SK-N-SH treated with all-trans-retinoic acid at 6 μM for 48 hours (cell line): ENCODE results near the gene EDEM3.

Experiments
- ATAC-seq: fragments of 200-7000 bp; cut with Tn5 transposase; 3 replicates; pipeline ENCODE4 v1.9.1; 2020; ENCODE audit warnings: mild to moderate bottlenecking, moderate library complexity
- ARNTL ChIP-seq: fragments of 450-650 bp; formaldehyde crosslinking; IDR thresholded peaks from 2 replicates; pipeline ENCODE4 v1.5.0; 2020; ENCODE audit warnings: low read depth, mild to moderate bottlenecking, moderate library complexity, borderline replicate concordance
- BACH2 ChIP-seq: fragments of 250-450 bp; sonication (Bioruptor Pico); IDR thresholded peaks from 2 replicates; pipeline ENCODE4 v1.9.0; 2021; ENCODE audit warnings: mild to moderate bottlenecking, borderline replicate concordance
- CSDC2 ChIP-seq: fragments of 250-450 bp; sonication (Bioruptor Pico); IDR thresholded peaks from 2 replicates; pipeline ENCODE4 v1.5.0; 2020; ENCODE audit warnings: mild to moderate bottlenecking, moderate library complexity
- ESRRG ChIP-seq: fragments of 250-450 bp; sonication (Bioruptor Pico); IDR thresholded peaks from 2 replicates; pipeline ENCODE4 v1.6.1; 2021; ENCODE audit warnings: mild to moderate bottlenecking
- GLIS3 ChIP-seq: fragments of 250-450 bp; sonication (Bioruptor Pico); IDR thresholded peaks from 2 replicates; pipeline ENCODE4 v1.5.0; 2020; ENCODE audit warnings: mild to moderate bottlenecking, moderate library complexity
- ISL1 ChIP-seq: fragments of 250-450 bp; sonication (Bioruptor Pico); IDR thresholded peaks from 2 replicates; pipeline ENCODE4 v2.1.2; 2022; ENCODE audit warnings: mild to moderate bottlenecking, moderate library complexity
- OSR1 ChIP-seq: fragments of 250-450 bp; sonication (Bioruptor Pico); IDR thresholded peaks from 2 replicates; pipeline ENCODE4 v1.8.0; 2022; ENCODE audit warnings: moderate library complexity, mild to moderate bottlenecking, inconsistent platforms
- PPARA ChIP-seq: fragments of 250-450 bp; sonication (Bioruptor Pico); IDR thresholded peaks from 2 replicates; pipeline ENCODE4 v1.5.0; 2020; ENCODE audit warnings: mild to moderate bottlenecking, borderline replicate concordance
- RARB ChIP-seq: fragments of 250-450 bp; sonication (Bioruptor Pico); IDR thresholded peaks from 2 replicates; pipeline ENCODE4 v1.8.0; 2021; ENCODE audit warnings: mild to moderate bottlenecking, moderate library complexity
- SNAI2 ChIP-seq: fragments of 250-450 bp; sonication (Bioruptor Pico); IDR thresholded peaks from 2 replicates; pipeline ENCODE4 v1.5.0; 2020; ENCODE audit warnings: mild to moderate bottlenecking, moderate library complexity
- TCF4 ChIP-seq: fragments of 250-450 bp; sonication (Bioruptor Pico); IDR thresholded peaks from 2 replicates; pipeline ENCODE4 v1.8.0; 2021; ENCODE audit warnings: mild to moderate bottlenecking, moderate library complexity, borderline replicate concordance
- TOX ChIP-seq: fragments of 250-450 bp; sonication (Bioruptor Pico); IDR thresholded peaks from 2 replicates; pipeline ENCODE4 v1.8.0; 2021; ENCODE audit warnings: mild to moderate bottlenecking, moderate library complexity, borderline replicate concordance
- ZFP30 ChIP-seq: fragments of 450-650 bp; formaldehyde crosslinking; IDR thresholded peaks from 2 replicates; pipeline ENCODE4 v1.5.0; 2022; ENCODE audit warnings: mild to moderate bottlenecking, moderate library complexity
- ZNF565 ChIP-seq: fragments of 450-650 bp; formaldehyde crosslinking; conservative IDR thresholded peaks from 2 replicates; pipeline ENCODE4 v1.5.0; 2020; ENCODE audit warnings: low read depth, mild to moderate bottlenecking, moderate library complexity
- ZNF70 ChIP-seq: fragments of 450-650 bp; formaldehyde crosslinking; IDR thresholded peaks from 2 replicates; pipeline ENCODE4 v1.5.0; 2020; ENCODE audit warnings: mild to moderate bottlenecking, moderate library complexity
- ZNF8 ChIP-seq: fragments of 450-650 bp; formaldehyde crosslinking; IDR thresholded peaks from 2 replicates; pipeline ENCODE4 v1.5.0; 2020; ENCODE audit warnings: mild to moderate bottlenecking, moderate library complexity
- TF ChIP-seq, protein P1 (sequence below): fragments of 250-450 bp; sonication (Bioruptor Pico); IDR thresholded peaks from 2 replicates; pipeline ENCODE4 v1.8.0; 2021; ENCODE audit warnings: low read depth, mild to moderate bottlenecking, moderate library complexity, borderline replicate concordance
- TF ChIP-seq, protein P2 (sequence below): fragments of 250-450 bp; sonication (Bioruptor Pico); IDR thresholded peaks from 2 replicates; pipeline ENCODE4 v1.5.1; 2020; ENCODE audit warnings: low read depth, mild to moderate bottlenecking, moderate library complexity
- TF ChIP-seq, protein P3 (sequence below): fragments of 250-450 bp; sonication (Bioruptor Pico); IDR thresholded peaks from 2 replicates; pipeline ENCODE4 v1.5.0; 2020; ENCODE audit warnings: mild to moderate bottlenecking, moderate library complexity
- TF ChIP-seq, protein P4 (sequence below): fragments of 250-450 bp; sonication (Bioruptor Pico); IDR thresholded peaks from 2 replicates; pipeline ENCODE4 v1.8.0; 2020; ENCODE audit warnings: mild to moderate bottlenecking, moderate library complexity, borderline replicate concordance
- TF ChIP-seq, protein P5 (sequence below): fragments of 250-450 bp; sonication (Bioruptor Pico); IDR thresholded peaks from 2 replicates; pipeline ENCODE4 v1.5.1; 2021; ENCODE audit warnings: mild to moderate bottlenecking, moderate library complexity

Gene EDEM3

DNA sequence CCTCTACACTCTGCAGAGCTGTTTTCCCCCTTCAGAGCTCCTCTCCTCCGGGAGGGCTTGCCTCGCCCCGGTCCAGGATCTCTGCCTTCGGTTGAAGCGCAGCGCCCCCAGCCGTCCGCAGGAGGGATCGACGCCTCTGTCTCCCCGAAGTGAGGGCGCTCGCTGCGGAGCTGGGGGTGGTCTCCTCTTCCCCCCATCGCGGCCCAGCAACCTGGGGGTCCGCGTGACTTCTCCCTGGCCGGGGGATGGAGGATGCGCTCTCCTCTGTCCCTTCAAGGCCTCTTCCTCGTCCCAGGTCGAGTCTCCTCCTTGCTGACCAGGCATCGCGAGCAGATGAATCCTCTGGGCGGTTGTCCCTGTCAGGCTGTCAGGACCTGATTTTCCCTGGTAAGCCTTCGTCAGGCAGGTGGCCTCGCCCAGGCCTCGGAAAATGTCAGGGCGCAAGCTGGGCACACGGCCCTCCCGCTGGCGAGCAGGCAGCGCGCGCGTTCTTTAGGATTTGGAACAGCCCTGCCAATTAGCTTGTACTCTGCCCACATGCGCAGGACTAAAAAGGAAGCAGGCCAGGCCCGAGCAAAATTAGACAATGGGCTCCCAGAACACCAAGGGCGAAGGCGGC lies 90.5 kb downstream of the EDEM3 start:
- TF ChIP-seq GLIS3 (CRISPR knock-in tag) (no peak), SNAI2 (CRISPR knock-in tag) (no peak), TCF4 (CRISPR knock-in tag) (no peak), CSDC2 (CRISPR knock-in tag) (no peak), ZNF70 (no peak), ZNF565 (no peak), ZNF8 (CRISPR knock-in tag) (no peak), ISL1 (CRISPR knock-in tag) (no peak), PPARA (CRISPR knock-in tag) (no peak)
- TF ChIP-seq, protein P1, sequence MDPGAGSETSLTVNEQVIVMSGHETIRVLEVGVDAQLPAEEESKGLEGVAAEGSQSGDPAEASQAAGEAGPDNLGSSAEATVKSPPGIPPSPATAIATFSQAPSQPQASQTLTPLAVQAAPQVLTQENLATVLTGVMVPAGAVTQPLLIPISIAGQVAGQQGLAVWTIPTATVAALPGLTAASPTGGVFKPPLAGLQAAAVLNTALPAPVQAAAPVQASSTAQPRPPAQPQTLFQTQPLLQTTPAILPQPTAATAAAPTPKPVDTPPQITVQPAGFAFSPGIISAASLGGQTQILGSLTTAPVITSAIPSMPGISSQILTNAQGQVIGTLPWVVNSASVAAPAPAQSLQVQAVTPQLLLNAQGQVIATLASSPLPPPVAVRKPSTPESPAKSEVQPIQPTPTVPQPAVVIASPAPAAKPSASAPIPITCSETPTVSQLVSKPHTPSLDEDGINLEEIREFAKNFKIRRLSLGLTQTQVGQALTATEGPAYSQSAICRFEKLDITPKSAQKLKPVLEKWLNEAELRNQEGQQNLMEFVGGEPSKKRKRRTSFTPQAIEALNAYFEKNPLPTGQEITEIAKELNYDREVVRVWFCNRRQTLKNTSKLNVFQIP (CRISPR knock-in tag) = no peak
- TF ChIP-seq, protein P2, sequence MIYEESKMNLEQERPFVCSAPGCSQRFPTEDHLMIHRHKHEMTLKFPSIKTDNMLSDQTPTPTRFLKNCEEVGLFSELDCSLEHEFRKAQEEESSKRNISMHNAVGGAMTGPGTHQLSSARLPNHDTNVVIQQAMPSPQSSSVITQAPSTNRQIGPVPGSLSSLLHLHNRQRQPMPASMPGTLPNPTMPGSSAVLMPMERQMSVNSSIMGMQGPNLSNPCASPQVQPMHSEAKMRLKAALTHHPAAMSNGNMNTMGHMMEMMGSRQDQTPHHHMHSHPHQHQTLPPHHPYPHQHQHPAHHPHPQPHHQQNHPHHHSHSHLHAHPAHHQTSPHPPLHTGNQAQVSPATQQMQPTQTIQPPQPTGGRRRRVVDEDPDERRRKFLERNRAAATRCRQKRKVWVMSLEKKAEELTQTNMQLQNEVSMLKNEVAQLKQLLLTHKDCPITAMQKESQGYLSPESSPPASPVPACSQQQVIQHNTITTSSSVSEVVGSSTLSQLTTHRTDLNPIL (CRISPR knock-in tag) = no peak
- TF ChIP-seq, all 23 proteins: peak for 0
- ATAC-seq = peak; percentile 88

DNA sequence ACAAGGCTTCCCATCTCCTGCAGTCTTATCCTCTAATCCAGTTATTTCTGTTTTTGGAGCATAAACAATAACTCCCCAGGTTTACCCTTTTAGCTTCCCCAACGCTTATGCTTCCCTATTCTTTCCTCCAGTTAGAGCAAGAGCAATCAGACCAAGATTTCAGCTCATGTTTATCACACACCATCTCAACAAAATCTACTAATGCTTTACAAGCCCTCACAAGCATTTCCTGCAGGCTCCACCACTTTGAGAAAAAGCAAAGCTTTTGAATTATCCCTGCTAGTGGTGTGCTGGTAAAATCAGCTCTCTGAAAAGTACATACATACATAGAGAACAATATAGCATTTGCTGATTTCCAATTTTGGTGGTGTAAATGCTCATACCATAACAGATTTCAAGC lies 92.9 kb downstream of the EDEM3 start:
- no peak for ATAC-seq
- TF ChIP-seq, protein P3, sequence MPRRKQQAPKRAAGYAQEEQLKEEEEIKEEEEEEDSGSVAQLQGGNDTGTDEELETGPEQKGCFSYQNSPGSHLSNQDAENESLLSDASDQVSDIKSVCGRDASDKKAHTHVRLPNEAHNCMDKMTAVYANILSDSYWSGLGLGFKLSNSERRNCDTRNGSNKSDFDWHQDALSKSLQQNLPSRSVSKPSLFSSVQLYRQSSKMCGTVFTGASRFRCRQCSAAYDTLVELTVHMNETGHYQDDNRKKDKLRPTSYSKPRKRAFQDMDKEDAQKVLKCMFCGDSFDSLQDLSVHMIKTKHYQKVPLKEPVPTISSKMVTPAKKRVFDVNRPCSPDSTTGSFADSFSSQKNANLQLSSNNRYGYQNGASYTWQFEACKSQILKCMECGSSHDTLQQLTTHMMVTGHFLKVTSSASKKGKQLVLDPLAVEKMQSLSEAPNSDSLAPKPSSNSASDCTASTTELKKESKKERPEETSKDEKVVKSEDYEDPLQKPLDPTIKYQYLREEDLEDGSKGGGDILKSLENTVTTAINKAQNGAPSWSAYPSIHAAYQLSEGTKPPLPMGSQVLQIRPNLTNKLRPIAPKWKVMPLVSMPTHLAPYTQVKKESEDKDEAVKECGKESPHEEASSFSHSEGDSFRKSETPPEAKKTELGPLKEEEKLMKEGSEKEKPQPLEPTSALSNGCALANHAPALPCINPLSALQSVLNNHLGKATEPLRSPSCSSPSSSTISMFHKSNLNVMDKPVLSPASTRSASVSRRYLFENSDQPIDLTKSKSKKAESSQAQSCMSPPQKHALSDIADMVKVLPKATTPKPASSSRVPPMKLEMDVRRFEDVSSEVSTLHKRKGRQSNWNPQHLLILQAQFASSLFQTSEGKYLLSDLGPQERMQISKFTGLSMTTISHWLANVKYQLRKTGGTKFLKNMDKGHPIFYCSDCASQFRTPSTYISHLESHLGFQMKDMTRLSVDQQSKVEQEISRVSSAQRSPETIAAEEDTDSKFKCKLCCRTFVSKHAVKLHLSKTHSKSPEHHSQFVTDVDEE = no peak
- TF ChIP-seq CSDC2 (CRISPR knock-in tag) (no peak), ZNF8 (CRISPR knock-in tag) (no peak), TOX (CRISPR knock-in tag) (no peak), ARNTL (CRISPR knock-in tag) (no peak), PPARA (CRISPR knock-in tag) (no peak), ZFP30 (CRISPR knock-in tag) (no peak), TCF4 (CRISPR knock-in tag) (no peak), RARB (CRISPR knock-in tag) (no peak), ESRRG (CRISPR knock-in tag) (no peak), SNAI2 (CRISPR knock-in tag) (no peak), ZNF70 (no peak), OSR1 (no peak), GLIS3 (CRISPR knock-in tag) (no peak), BACH2 (CRISPR knock-in tag) (no peak), ISL1 (CRISPR knock-in tag) (no peak)
- TF ChIP-seq, protein P2 (CRISPR knock-in tag) = no peak
- TF ChIP-seq, protein P4, sequence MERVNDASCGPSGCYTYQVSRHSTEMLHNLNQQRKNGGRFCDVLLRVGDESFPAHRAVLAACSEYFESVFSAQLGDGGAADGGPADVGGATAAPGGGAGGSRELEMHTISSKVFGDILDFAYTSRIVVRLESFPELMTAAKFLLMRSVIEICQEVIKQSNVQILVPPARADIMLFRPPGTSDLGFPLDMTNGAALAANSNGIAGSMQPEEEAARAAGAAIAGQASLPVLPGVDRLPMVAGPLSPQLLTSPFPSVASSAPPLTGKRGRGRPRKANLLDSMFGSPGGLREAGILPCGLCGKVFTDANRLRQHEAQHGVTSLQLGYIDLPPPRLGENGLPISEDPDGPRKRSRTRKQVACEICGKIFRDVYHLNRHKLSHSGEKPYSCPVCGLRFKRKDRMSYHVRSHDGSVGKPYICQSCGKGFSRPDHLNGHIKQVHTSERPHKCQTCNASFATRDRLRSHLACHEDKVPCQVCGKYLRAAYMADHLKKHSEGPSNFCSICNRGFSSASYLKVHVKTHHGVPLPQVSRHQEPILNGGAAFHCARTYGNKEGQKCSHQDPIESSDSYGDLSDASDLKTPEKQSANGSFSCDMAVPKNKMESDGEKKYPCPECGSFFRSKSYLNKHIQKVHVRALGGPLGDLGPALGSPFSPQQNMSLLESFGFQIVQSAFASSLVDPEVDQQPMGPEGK (CRISPR knock-in tag) = no peak
- TF ChIP-seq, protein P1 (CRISPR knock-in tag) = no peak
- TF ChIP-seq, protein P5, sequence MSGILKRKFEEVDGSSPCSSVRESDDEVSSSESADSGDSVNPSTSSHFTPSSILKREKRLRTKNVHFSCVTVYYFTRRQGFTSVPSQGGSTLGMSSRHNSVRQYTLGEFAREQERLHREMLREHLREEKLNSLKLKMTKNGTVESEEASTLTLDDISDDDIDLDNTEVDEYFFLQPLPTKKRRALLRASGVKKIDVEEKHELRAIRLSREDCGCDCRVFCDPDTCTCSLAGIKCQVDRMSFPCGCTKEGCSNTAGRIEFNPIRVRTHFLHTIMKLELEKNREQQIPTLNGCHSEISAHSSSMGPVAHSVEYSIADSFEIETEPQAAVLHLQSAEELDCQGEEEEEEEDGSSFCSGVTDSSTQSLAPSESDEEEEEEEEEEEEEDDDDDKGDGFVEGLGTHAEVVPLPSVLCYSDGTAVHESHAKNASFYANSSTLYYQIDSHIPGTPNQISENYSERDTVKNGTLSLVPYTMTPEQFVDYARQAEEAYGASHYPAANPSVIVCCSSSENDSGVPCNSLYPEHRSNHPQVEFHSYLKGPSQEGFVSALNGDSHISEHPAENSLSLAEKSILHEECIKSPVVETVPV (CRISPR knock-in tag) = no peak
